ENCODE results near the gene KRT17. TPM values are rescaled to one million over a fixed set of nuclear protein-coding genes. Genes with fewer than 3 reads are reported as not detected.
"Not testable (repeated sequence)": the region's sequence is repeated elsewhere in the genome, so short reads cannot be mapped to it uniquely, and the experiment has no call there.

KRT17 gene
- polyA plus RNA-seq, 1 donor: 0.71 TPM

GRCh38 chr17:41620583-41621434 is 3.6 kb downstream of the KRT17 start:
- DNase-seq (ENCODE audit: low read depth): no peak

GRCh38 chr17:41619927-41620582 is 4.3 kb downstream of the KRT17 start:
- DNase-seq (ENCODE audit: low read depth): not testable (repeated sequence)

GRCh38 chr17:41619036-41619926 is 5.1 kb downstream of the KRT17 start:
- no peak for DNase-seq (ENCODE audit: low read depth)

GRCh38 chr17:41618341-41619035 is 5.9 kb downstream of the KRT17 start:
- no peak for DNase-seq (ENCODE audit: low read depth)

- DNase-seq (ENCODE audit: low read depth): no peak
These were observed 6.7 kb downstream of the KRT17 start for GRCh38 chr17:41617698-41618097.

- DNase-seq (ENCODE audit: low read depth): no peak
These were observed 7.2 kb downstream of the KRT17 start for GRCh38 chr17:41617136-41617535.

GRCh38 chr17:41616486-41616885 is 7.9 kb downstream of the KRT17 start:
- not testable (repeated sequence) for DNase-seq (ENCODE audit: low read depth)

- DNase-seq (ENCODE audit: low read depth): no peak
These were observed 8.9 kb downstream of the KRT17 start for GRCh38 chr17:41615454-41615853.

GRCh38 chr17:41614767-41615166 is 9.6 kb downstream of the KRT17 start:
- not testable (repeated sequence) for DNase-seq (ENCODE audit: low read depth)

GRCh38 chr17:41614098-41614497 is 10.3 kb downstream of the KRT17 start:
- DNase-seq (ENCODE audit: low read depth): no peak

GRCh38 chr17:41613277-41614082 is 10.9 kb downstream of the KRT17 start:
- DNase-seq (ENCODE audit: low read depth): no peak

GRCh38 chr17:41612376-41613160 is 11.8 kb downstream of the KRT17 start, which contains the start of gene KRT16:
TSS of gene KRT16 (minus strand) at chr17:41612767. CDS start at chr17:41612688, 79 bp downstream.
- not testable (repeated sequence) for DNase-seq (ENCODE audit: low read depth)

- DNase-seq (ENCODE audit: low read depth): no peak
These were observed 13.3 kb downstream of the KRT17 start for GRCh38 chr17:41610965-41611640.

GRCh38 chr17:41610061-41610517 is 14.3 kb downstream of the KRT17 start:
- not testable (repeated sequence) for DNase-seq (ENCODE audit: low read depth)

- DNase-seq (ENCODE audit: low read depth): not testable (repeated sequence)
These were observed 17.4 kb downstream of the KRT17 start for GRCh38 chr17:41606930-41607329.

GRCh38 chr17:41602524-41602923 is 21.9 kb downstream of the KRT17 start:
- no peak for DNase-seq (ENCODE audit: low read depth)

GRCh38 chr17:41600318-41600717 is 24.1 kb downstream of the KRT17 start:
- no peak for DNase-seq (ENCODE audit: low read depth)

- DNase-seq (ENCODE audit: low read depth): no peak
These were observed 24.7 kb downstream of the KRT17 start for GRCh38 chr17:41599680-41600079.

- no peak for DNase-seq (ENCODE audit: low read depth)
These were observed 28.8 kb downstream of the KRT17 start for GRCh38 chr17:41595585-41595984.
